ENCODE measurements around the gene RNF13.

DNA sequence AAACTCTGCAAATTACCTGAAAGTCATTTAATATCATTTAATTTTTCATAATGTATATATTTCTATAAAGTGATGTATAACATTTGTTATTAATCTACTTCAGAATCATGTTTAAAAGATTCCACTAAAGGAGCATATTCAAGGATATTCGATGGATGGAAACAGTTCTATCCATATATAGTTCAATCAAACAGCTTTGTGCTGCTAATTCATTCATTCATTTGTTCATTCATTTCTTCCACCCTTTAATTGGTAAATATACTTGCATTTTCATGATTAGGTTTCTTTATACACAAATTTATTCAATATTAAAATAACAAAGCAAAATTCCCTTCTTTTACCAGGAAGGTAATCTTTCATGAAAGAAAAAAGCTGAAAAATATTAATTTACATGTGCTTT lies 64.7 kb downstream of the RNF13 start:
- TF ChIP-seq POLR2A (IDR thresholded peaks at IDR 0.05; ENCODE audit: low read length) (no peak), GATA1 (IDR thresholded peaks at IDR 0.05; ENCODE audit: low read depth, low read length) (no peak)
